Activated CD8-positive, alpha-beta T cell treated with anti-CD3 and anti-CD28 coated beads for 36 hours (primary cell): ENCODE results near the gene MYCL. TPM values are rescaled to one million over a fixed set of nuclear protein-coding genes. Genes with fewer than 3 reads are reported as not detected.

Experiments
- ATAC-seq: fragments of 200-7000 bp; cut with Tn5 transposase; one replicate; pipeline ENCODE4 v1.10.0; 2021; ENCODE audit warnings: mild to moderate bottlenecking, moderate library complexity
- CTCF ChIA-PET: fragments of 350-600 bp; sonication (Branson Sonifier 250); formaldehyde crosslinking; loops from one replicate; lab custom pipeline; 2021; ENCODE audit warnings: antibody characterized with exemption; lab: Charles Lee
- POLR2A ChIA-PET: fragments of 350-600 bp; sonication (Branson Sonifier 250); formaldehyde crosslinking; loops from one replicate; lab custom pipeline; 2021; ENCODE audit warnings: antibody characterized with exemption; lab: Charles Lee
- DNase-seq: peaks from one replicate; pipeline ENCODE4 v3.0.0-alpha.2; 2020
- H3K27ac Mint-ChIP-seq: one replicate; pipeline ENCODE4 v1.8.0; 2021; ENCODE audit warnings: mild to moderate bottlenecking, mixed read lengths
- H3K27me3 Mint-ChIP-seq: one replicate; pipeline ENCODE4 v1.8.0; 2021; ENCODE audit warnings: mixed read lengths
- H3K36me3 Mint-ChIP-seq: one replicate; pipeline ENCODE4 v1.8.0; 2021; ENCODE audit warnings: low read depth, mixed read lengths
- H3K4me1 Mint-ChIP-seq: one replicate; pipeline ENCODE4 v1.8.0; 2021; ENCODE audit warnings: low read depth, mixed read lengths
- H3K4me3 Mint-ChIP-seq: one replicate; pipeline ENCODE4 v1.8.0; 2021; ENCODE audit warnings: mild to moderate bottlenecking, moderate library complexity, mixed read lengths
- H3K9me3 Mint-ChIP-seq: one replicate; pipeline ENCODE4 v1.8.0; 2021; ENCODE audit warnings: mixed read lengths
- CTCF ChIP-seq: fragments of 200-600 bp; IDR thresholded peaks from one replicate; pipeline ENCODE4 v1.8.0; 2022; ENCODE audit warnings: antibody characterized with exemption, mild to moderate bottlenecking
- intact Hi-C: fragments of 100-400 bp; cut with micrococcal nuclease; formaldehyde crosslinking; loops from one replicate; pipeline ENCODE4 v1.10.0; 2022
- total RNA-seq, 2 experiments: library from RNA; stranded (reverse); gene quantifications; one replicate each; pipeline ENCODE4 v1.2.3, GENCODE V29; 2021

The MYCL gene
- total RNA-seq, 2 experiments from 2014 or later, result 0.13 to 0.20 TPM

GRCh38 chr1:39910263-39910662 lies 8.5 kb upstream of the MYCL start:
- ATAC-seq, result no peak
- H3K9me3 Mint-ChIP-seq, result peaks cover 13% of the 10 kb centered on the region
- H3K4me1 Mint-ChIP-seq, result peaks cover 2% of the 10 kb centered on the region
- ChIA-PET POLR2A (no interaction called here), CTCF (interaction anchor here (1.0 to 2.8 kb wide), 3 partner anchors 8 to 64 kb away, joined by 5 to 10 read pairs (median 7); no protein-coding TSS in a partner anchor)
- DNase-seq, result no peak
- no peak overlapping the region for H3K4me3 Mint-ChIP-seq
- H3K27me3 Mint-ChIP-seq, result peaks cover 24% of the 10 kb centered on the region
- intact Hi-C loops, result no loop called here
- H3K27ac Mint-ChIP-seq, result no peak overlapping the region
- no peak for TF ChIP-seq CTCF
- peaks cover 4% of the 10 kb centered on the region for H3K36me3 Mint-ChIP-seq

GRCh38 chr1:39908534-39908933 lies 6.8 kb upstream of the MYCL start:
- CTCF ChIA-PET, result interaction anchor here (0.9 to 3.2 kb wide), 5 partner anchors 11 to 430 kb away, joined by 3 to 16 read pairs (median 3); no protein-coding TSS in a partner anchor
- ATAC-seq, result no peak

GRCh38 chr1:39907528-39908453 lies 6.1 kb upstream of the MYCL start:
- no peak for TF ChIP-seq CTCF
- H3K36me3 Mint-ChIP-seq, result peaks cover 4% of the 10 kb centered on the region
- H3K27me3 Mint-ChIP-seq, result peaks cover 41% of the 10 kb centered on the region
- POLR2A ChIA-PET, result interaction anchor here (1.1 kb wide), 1 partner anchor 29 kb away, joined by 3 read pairs; no protein-coding TSS in a partner anchor
- no peak for DNase-seq
- H3K4me1 Mint-ChIP-seq, result peaks cover 2% of the 10 kb centered on the region
- H3K4me3 Mint-ChIP-seq, result no peak overlapping the region
- H3K9me3 Mint-ChIP-seq, result peaks cover 13% of the 10 kb centered on the region
- intact Hi-C loops, result no loop called here
- H3K27ac Mint-ChIP-seq, result no peak overlapping the region
- CTCF ChIA-PET, result interaction anchor here (0.7 to 3.2 kb wide), 9 partner anchors 10 to 430 kb away, joined by 3 to 16 read pairs (median 3); no protein-coding TSS in a partner anchor
- no peak for ATAC-seq

More at GRCh38 chr1:39908534-39908933, 6.8 kb upstream of the MYCL start:
- peaks cover 4% of the 10 kb centered on the region for H3K36me3 Mint-ChIP-seq
- H3K4me3 Mint-ChIP-seq, result no peak overlapping the region
- intact Hi-C loops, result no loop called here
- POLR2A ChIA-PET, result interaction anchor here (1.1 kb wide), 1 partner anchor 28 kb away, joined by 3 read pairs; no protein-coding TSS in a partner anchor
- H3K4me1 Mint-ChIP-seq, result peaks cover 2% of the 10 kb centered on the region
- no peak overlapping the region for H3K27ac Mint-ChIP-seq
- TF ChIP-seq CTCF, result no peak
- peaks cover 13% of the 10 kb centered on the region for H3K9me3 Mint-ChIP-seq
- peaks cover 33% of the 10 kb centered on the region for H3K27me3 Mint-ChIP-seq
- DNase-seq, result no peak

- ChIA-PET CTCF (interaction anchor here (1.0 kb wide), 1 partner anchor 10 kb away, joined by 3 read pairs; no protein-coding TSS in a partner anchor), POLR2A (no interaction called here)
- no peak for TF ChIP-seq CTCF
- Mint-ChIP-seq H3K36me3 (peaks cover 4% of the 10 kb centered on the region), H3K4me3 (no peak overlapping the region), H3K27me3 (peaks cover 47% of the 10 kb centered on the region), H3K4me1 (peaks cover 2% of the 10 kb centered on the region), H3K9me3 (peaks cover 13% of the 10 kb centered on the region), H3K27ac (no peak overlapping the region)
- intact Hi-C loops, result no loop called here
- ATAC-seq (no peak), DNase-seq (no peak)
Observed at GRCh38 chr1:39905172-39905571, 3.5 kb upstream of the MYCL start.
